NCI-H446 treated with DMSO at 0.1 percent for 48 hours (cell line): Measurements from ENCODE around the gene SSUH2.
"Not testable (repeated sequence)": the region's sequence is repeated elsewhere in the genome, so short reads cannot be mapped to it uniquely, and the experiment has no call there.

Experiments used
- DNase-seq: peaks from one replicate; lab custom pipeline; 2025; lab: John Stamatoyannopoulos, UW

SSUH2 gene

GRCh38 chr3:8659242-8659641 is 14.6 kb upstream of the SSUH2 start:
- DNase-seq = no peak

- no peak for DNase-seq
Observed at GRCh38 chr3:8658306-8659212, 14.0 kb upstream of the SSUH2 start.

- DNase-seq = no peak
Observed at GRCh38 chr3:8657804-8658305, 13.3 kb upstream of the SSUH2 start.

GRCh38 chr3:8656240-8656639 is 11.6 kb upstream of the SSUH2 start:
- no peak for DNase-seq

GRCh38 chr3:8655387-8655835 is 10.8 kb upstream of the SSUH2 start:
- DNase-seq = no peak

GRCh38 chr3:8654572-8655329 is 10.2 kb upstream of the SSUH2 start:
- not testable (repeated sequence) for DNase-seq

GRCh38 chr3:8653800-8654408 is 9.3 kb upstream of the SSUH2 start:
- DNase-seq = no peak

GRCh38 chr3:8652324-8652987 is 7.9 kb upstream of the SSUH2 start:
- DNase-seq = no peak

GRCh38 chr3:8651418-8652323 is 7.1 kb upstream of the SSUH2 start:
- DNase-seq = no peak

- DNase-seq = no peak
Observed at GRCh38 chr3:8650583-8651416, 6.2 kb upstream of the SSUH2 start.

- DNase-seq = no peak
Observed at GRCh38 chr3:8649757-8650156, 5.2 kb upstream of the SSUH2 start.

GRCh38 chr3:8648909-8649741 is 4.5 kb upstream of the SSUH2 start:
- DNase-seq = no peak

GRCh38 chr3:8647137-8647985 is 2.8 kb upstream of the SSUH2 start:
- no peak for DNase-seq

- no peak for DNase-seq
Observed at GRCh38 chr3:8646313-8646938, 1.8 kb upstream of the SSUH2 start.

- DNase-seq = no peak
Observed at GRCh38 chr3:8645712-8646111, 1.1 kb upstream of the SSUH2 start.

- no peak for DNase-seq
Observed at GRCh38 chr3:8643693-8644365, 769 bp downstream of the SSUH2 start.

GRCh38 chr3:8642001-8642400 is 2.6 kb downstream of the SSUH2 start:
- no peak for DNase-seq
